Dermis microvascular lymphatic vessel endothelial cell (primary cell): ENCODE data around the gene SPATA21. TPM values are rescaled to one million over a fixed set of nuclear protein-coding genes. Genes with fewer than 3 reads are reported as not detected.
A peak's percentile ranks its signal among the peaks of the same experiment; 100 is the strongest.

ENCODE experiments used
- DNase-seq, 2 donors: peaks; one replicate each; pipeline versions ENCODE4 v3.0.0 to v3.0.0-alpha.2; 2010; ENCODE audit warnings: low read depth in 2 of 2
- total RNA-seq: library from RNA; depleted of rRNA; stranded (reverse); fragments of >200 nt; gene quantifications from 2 replicates; pipeline ENCODE4 v1.2.1, GENCODE V29; 2014

The SPATA21 gene
- total RNA-seq, 1 donor from 2014 or later = not detected

DNA sequence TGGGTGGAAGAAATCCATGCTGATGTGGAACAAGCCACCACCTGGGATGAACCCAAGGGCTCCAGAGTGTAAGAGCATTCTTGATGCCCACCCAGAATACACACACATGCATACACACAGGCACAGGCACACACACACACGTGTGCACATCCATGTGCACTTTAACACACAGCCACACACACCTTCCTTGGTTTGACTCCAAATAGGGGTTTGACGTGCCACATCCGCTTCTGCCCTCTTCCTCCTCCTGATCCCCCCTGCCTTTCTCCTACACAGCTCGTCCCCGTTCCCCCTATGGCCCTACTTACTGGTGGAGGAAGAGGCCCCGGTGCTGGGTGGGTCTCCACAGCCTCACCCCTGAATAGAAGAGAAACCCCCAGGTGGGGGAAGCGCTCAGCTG is 16.0 kb downstream of the SPATA21 start:
- DNase-seq = no peak

DNA sequence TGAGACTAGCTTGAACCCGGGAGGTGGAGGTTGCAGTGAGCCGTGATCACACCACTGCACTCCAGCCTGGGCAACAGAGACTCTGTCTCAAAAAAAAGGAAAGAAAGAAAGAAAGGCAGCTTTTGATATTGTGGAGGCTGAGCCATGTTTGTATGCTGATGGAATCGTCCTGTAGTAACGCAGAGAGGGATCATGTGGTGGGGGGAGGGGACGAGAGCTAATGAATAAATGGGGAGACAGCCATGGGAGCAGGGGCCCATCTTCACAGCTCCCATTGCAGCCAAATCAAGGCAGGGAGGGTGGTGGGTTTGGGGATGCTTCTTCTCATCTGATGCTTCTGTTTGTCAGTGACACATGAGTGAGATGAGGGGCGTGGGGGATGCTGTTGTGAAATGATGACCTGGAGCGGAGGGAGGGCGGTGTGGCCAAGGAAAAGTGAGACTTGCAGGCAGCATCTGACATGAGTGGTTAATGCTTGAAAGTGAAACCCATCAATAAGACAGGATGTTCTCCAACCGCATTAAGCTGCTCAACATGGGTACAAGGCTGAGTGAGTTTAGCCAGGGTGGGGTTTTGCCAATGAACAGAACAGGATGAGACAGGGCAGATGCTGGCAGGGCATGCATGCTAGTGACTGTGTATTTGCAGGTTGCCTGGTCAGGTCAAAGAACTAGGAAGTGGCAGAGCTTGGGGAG is 16.7 kb downstream of the SPATA21 start:
- no peak for DNase-seq

DNA sequence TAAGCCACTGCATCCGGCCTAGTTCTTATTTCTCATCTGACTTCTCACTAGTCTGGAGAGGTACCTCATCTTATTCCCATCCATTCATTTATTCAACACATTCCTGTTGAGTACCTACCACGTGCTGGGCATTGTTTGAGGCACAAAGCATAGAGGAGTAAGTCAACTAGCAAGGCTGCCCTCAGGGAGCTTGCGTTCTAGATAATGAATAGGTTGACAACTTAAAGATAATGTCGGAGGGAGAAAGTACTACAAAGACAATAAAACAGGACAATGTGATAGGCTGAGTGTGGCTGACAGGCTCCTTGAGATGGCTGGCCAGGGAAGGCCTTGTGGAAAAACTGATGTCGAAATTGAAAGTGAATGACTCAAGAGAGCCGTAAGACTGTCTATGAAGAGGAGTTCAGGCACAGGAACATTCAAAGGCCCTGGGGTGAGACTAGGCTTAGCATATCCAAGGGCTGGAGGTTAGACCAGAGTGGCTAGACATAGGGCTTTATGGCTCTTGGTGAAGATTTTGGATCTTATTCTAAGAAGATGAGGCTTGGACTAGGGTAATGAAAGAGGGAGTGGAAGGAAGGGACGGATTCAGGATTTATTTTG is 18.3 kb downstream of the SPATA21 start:
- DNase-seq = no peak

DNA sequence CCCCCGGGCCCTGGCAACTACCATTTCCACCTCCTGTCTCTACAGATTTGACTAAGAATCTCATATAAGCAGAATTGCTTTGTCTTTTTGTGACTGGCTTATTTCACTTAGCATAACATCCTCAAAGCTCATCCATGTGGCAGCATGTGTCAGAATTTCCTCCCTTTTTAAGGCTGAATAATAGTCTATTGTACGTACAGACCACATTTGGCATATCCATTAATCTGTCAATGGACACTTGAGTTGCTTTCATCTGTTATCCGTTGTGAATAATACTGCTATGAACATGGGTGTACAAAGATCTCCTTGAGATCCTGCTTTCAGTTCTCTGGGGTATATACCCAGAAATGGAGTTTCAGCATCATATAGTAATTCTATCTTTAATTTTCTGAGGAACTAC is 24.0 kb downstream of the SPATA21 start:
- no peak for DNase-seq

DNA sequence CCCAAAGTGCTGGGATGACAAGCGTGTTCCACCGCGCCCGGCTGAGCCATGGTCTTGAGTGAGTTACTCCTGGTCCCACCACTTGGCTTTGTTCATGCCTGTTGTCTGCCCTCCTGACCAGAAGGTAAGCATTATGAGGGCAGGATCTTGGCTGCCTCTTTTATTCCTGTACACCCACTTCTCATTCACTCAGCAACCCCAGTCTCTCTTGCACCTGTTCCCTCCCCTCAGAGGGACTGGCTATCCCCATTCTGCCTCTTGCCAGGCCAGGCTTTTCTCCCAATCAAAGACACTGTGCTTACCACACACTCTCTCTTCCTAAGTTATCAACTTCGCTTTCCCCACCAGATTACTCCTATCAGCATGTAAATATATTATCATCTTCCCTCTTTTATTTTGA is 26.4 kb downstream of the SPATA21 start:
- DNase-seq = no peak

DNA sequence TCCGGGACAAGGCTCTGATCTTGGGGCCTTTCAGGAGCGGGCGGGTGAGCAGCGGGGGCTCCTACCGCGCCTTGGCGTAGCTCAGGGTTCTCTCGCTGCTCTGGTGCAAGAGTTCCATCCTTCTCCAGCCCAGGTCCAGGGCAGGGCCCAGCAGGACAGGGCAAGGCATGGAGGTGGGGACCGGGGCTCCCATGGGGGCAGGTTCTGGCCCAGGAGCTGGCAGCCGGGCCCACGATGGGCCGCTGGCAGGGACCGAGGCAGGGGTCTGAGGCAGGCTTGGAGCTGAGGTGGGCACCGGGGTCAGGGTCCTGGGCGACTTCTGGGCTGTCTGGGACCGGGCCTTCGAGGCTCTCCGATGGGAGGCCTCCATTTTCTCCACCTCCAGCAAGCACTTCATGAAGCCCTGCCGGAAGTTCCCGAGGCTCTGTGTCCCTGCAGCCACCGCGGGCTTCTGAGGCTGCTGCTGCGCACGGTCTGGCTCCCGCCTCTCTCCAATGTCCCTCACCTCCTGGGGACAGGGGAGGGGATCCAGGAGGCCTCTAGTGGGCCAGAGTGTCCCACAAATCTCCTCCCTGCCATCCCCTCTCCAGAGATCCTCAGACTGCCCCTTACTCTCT is 27.6 kb downstream of the SPATA21 start:
- DNase-seq = no peak

DNA sequence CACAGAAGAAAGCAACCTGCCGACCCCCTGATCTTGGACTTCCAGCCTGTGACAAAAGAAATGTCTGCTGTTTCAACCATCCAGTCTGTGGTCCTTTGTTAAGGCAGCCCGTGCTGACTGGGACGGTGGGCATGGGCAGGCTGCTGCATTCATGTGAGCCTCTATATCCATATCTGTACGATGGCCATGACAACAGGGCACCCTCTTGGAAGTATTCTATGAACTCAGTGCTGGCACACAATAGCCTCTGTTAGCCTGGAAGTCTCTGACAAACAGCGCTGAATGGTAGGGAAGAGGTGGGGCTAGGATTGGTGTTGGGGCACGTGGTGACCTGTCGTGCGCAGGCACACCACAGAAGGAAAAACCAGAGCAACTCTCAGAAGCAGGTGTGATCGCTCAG is 30.4 kb downstream of the SPATA21 start:
- DNase-seq = no peak

DNA sequence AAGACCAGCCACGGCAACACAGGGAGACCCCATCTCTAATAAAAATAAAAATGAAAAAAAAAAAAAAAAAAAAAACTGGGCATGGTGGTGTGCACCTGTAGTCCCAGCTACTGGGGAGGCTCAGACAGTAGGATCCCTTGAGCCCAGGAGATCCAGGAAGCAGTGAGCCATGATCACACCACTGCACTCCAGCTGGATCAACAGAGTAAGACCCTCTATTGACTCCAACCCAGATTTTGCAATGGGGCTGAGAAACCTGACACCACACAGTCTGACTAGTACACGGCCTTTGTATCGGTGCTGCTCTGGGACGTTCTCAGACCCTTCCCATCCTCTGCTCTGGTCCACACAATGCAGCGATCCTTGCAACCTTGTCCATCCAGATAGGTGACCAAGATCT is 31.8 kb downstream of the SPATA21 start:
- DNase-seq = no peak

DNA sequence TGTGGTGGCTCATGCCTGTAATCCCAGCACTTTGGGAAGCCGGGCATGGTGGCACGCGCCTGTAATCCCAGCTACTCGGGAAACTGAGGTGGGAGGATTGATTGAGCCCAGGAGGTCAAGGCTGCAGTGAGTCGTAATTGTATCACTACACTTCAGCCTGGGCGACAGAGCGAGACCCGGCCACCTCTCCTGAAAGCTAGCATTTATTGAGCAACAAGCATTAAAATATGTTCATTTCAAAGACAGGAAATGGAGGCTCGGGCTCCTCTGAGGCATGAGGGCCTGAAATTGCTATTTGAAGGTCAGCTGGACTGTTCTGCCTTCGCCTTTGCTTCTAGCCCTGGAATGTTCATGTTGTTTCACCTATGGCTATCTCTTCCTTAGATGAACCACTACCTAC is 34.5 kb downstream of the SPATA21 start:
- DNase-seq = no peak

DNA sequence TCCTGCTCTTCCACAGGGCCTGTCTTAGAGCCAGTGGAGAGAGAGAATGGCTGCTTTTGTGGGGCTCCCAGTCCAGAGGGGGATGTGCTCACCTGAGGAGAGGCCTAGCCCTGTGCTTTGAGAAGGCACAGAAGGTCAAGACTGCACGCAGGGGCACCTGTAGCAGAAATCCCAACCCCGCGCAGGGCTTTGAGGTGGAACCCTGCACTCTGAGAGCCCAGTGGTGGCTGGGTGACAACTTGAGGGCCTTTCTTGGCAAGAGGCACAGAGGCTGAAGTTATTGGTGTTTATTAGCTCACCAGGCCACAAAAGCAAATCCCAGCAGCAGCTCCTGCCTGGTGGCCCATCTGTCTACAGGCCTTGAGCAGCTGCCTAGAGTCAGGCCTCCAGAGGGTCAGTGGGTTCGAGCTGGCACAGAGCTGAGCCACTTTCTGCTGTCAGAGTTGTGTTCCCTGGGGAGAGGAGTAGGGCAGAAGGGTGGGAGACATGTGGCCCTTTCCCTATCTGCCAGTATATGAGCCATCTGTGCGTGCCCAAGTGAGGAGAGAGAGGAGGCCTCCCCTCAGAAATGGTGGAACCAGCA is 38.8 kb downstream of the SPATA21 start:
- no peak for DNase-seq

DNA sequence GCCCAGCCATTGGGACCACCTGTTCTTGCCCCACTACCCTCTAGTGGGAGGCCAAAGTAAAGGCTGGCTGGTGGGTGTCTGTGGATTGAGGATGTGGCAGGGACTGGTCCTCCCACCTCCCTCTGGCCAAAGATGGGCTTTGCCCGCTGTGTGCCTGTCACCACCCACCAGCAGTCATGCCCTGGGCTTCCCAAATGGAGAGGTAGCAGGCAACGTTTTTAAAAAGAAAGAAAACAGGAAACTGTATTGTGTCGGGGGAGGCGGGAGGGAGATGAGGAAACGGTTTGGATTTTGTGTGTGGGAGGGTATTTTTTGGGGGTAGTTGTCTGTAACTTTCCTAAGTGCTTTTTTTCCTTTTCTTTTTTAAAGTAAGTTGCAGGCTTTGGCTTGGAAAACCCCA is 40.1 kb downstream of the SPATA21 start:
- DNase-seq = peak in 1 of 2 donors; percentile 18

DNA sequence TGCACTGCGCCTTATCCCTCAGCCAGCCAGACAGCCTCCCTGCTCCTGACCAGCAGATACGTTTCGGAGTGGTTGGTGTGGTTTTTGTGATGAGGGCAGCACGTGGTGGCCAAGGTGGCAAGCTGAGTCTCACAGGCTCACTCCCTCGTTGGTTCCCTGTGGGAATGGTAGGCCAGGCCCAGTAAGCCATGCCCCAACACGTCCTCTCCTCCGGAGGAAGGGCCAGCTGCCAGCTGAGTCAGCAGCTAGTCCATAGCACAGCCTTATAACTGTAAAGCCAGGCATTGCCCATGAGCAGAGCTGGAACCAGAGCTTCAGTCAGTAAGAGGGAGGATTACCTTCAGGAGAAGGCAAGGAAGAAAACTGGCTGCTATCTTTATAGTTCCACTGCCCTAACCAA is 40.6 kb downstream of the SPATA21 start:
- peak in 1 of 2 donors; percentile 62 for DNase-seq

DNA sequence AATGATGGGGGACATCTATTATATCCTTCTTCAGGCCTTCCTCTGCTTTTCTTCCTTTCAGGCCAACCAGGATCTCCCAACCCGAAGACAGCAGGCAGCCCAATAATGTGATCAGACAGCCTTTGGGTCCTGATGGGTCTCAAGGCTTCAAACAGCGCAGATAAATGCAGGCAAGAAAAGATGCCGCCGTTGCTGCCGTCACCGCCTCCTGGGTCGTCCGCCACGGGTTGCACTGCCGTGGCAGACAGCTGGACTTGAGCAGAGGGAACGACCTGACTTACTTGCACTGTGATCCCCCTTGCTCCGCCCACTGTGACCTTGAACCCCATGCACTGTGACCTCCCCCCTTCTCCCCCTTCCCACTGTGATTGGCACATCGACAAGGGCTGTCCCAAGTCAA is 42.2 kb downstream of the SPATA21 start:
- no peak for DNase-seq

DNA sequence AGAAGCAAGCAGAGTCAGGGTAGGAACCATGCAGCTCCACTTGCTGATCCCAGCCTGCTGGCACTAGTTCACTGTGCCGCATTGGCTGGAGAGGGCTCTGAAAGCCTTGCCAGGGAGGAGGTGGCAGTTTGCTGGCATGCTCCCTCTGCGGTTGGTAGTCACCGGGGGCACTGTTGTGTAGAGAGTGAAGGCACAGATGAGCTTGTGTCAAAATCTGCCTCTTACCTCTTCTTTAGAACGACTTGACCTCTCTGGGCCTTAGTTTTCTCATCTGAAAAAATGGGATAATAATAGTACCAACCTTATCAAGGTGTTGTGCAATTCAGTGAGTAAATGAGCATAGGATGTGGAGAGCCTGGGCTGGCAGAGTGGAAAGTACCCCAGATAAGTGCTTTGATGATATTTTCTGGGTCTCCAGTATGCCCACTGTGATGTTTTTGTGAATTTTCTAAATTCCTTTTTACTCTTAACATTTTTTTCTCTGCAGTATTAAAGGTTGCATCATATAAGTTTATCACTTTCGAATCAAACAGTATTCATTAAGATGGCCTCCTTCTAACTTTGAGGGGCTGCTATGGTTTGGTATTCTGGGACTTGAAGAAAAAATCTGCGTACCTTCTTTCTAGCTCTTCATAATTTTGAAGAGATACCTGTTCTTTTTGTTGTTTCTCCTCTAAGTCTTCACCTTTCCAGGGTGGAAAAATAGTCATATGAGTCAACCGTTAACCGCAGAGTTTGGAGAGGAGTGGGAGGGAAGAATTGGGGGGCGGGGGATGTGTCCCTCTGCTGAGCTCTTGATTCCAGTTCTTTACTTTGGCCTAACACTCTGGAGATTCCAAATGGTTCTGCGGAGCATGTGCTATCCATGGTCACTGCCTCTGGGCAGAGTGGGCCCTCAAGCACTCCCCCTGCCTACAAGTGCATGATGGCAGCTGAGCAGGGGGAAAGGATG is 43.4 kb downstream of the SPATA21 start:
- no peak for DNase-seq

DNA sequence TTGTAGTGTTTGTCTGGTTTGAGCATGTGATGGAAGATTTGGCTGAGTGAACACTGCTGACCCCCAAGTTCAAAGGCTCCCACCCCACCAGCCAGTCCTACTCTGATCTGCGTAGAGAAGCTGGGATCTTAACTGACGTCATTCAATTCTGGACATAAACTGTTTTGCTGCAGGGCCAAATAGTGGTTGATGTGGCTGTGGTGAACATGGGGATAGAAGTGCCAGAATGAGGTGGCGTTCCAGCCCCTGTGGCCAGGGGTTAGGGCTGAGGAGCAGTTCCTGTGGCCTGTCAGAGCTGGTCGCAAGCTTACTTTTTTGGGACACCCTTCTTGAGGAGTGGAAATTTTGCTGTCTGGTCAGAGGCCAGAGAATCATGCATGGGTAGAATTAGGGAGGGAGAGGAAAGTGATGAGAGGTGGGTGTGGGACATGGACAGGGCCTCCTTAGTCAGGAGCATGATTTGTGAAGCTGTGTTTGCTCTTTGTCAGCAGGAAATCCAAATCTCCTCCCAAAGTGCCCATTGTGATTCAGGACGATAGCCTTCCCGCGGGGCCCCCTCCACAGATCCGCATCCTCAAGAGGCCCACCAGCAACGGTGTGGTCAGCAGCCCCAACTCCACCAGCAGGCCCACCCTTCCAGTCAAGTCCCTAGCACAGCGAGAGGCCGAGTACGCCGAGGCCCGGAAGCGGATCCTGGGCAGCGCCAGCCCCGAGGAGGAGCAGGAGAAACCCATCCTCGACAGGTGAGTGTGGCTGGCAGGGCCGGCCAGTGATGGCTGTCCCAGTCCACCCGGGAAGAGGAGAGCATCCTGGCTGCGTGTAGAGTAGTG is 44.3 kb downstream of the SPATA21 start:
- no peak for DNase-seq

DNA sequence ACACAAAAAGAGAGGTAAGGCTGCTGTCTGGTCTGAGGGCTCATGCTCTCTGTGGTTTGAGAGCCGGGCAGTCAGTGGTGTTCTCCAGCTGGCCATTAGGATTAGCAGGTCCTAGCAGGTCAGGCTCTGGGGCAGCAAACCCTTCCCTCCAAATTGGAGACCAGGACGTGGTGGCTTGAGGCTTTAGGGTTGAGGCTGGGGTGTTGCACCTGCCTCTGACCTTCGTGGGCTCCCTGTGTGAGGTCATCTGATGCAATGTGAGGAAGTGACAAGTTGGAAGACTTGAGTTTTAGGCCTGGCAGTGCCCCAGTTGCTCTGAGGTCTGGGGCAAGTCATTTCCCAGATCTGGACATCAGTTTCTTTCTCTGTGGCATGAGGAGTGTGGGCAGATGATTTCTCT is 45.8 kb downstream of the SPATA21 start:
- no peak for DNase-seq

DNA sequence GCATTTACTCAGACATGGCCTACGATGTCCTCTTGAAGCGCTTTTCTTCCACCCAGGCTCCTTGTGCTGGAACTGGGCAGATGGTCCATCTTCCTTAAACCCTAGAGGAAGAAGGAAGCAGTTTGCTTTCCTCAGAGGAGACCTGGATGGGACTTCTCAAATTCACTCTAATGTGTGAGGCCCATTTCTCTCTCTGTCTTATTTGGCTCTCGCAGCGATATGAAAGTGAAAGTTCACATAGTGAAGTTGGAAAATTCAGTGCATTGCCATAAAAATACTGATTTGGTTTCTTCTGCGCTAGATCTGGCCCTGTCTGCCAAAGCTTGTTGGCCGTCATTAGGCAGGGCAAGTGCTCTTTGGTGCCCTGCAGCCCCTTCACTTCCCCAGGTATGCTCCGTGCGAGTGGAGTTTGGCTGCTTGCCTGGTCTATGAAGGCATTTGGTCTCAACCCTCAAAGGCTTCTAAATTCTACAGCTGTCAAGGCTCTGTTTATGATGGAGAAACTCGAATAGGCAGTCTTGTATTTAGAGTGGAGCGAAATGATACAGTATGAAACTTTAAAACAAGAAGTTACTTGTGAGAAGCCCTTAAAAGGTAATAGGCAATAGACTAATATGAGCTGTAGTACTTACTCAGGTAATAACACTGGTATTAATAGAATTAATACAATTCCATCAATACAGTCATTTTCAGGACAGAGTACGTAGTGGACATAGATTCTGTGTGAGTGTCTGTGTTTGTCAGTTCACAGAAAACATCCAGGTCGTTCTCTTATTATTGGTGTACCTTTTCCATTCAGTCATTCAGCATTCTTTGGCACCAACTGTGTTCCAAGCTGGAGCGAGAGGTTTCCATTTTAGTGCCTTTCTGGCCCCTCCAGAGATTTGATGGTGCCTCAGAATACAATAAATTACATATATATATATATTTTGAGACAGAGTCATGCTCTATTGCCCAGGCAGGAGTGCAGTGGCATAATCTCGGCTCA is 49.7 kb downstream of the SPATA21 start:
- peak; percentile 21 to 57 for DNase-seq

DNA sequence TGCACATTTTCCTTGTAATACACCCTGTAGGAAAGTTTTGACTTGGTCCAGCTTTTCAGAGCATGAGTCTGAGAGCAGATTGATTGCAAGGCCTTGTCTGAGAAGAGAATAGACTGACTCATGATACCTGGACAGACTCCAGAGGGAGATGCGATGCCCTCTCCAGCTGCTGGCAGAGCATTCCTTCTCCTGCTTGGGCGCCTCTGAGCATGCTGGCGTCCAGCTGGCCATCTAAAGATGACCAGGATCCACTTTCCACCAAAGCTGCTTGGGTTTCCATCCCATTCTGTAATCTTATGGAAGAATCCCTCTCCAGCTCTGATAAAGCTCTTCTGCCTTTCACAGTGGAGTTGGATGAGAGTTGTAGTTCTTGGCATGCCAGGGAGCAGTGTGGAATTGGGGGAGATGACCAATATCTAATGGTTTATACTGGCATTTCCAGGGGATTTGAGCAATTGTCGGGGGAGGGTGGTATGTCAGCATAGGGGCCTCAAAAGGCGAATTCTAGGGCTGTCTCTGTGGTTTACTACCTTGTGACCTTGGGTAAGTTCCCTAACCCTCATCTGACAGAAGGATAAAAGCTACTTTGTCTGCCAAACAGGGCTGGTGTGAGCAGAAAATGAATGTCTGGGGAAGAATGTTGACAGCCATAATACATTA is 50.6 kb downstream of the SPATA21 start:
- DNase-seq = peak in 1 of 2 donors; percentile 75
